ENCODE results near the gene RPTOR. TPM values are rescaled to one million over a fixed set of nuclear protein-coding genes. Genes with fewer than 3 reads are reported as not detected.

Gene RPTOR
- total RNA-seq, 3 donors from 2014 or later, result 21.4 to 27.5 (median 23.6) TPM

- Histone ChIP-seq H3K4me1 (no peaks in the 10 kb centered on the region), H3K27ac (no peak overlapping the region), H3K36me3 (no peaks in the 10 kb centered on the region), H3K4me3 (no peak overlapping the region), H3K9me3 (no peaks in the 10 kb centered on the region), H3K27me3 (no peaks in the 10 kb centered on the region)
- peak in 1 of 2 donors; percentile 46 for DNase-seq (ENCODE audit: low spot score in 2 of 2)
- intact Hi-C loops (cut with DNase I; ENCODE audit: low total_unique reads), result no loop called here
- TF ChIP-seq, protein P1, sequence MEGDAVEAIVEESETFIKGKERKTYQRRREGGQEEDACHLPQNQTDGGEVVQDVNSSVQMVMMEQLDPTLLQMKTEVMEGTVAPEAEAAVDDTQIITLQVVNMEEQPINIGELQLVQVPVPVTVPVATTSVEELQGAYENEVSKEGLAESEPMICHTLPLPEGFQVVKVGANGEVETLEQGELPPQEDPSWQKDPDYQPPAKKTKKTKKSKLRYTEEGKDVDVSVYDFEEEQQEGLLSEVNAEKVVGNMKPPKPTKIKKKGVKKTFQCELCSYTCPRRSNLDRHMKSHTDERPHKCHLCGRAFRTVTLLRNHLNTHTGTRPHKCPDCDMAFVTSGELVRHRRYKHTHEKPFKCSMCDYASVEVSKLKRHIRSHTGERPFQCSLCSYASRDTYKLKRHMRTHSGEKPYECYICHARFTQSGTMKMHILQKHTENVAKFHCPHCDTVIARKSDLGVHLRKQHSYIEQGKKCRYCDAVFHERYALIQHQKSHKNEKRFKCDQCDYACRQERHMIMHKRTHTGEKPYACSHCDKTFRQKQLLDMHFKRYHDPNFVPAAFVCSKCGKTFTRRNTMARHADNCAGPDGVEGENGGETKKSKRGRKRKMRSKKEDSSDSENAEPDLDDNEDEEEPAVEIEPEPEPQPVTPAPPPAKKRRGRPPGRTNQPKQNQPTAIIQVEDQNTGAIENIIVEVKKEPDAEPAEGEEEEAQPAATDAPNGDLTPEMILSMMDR (IDR thresholded peaks at IDR 0.05), result no peak
- TF ChIP-seq POLR2AphosphoS5 (IDR thresholded peaks at IDR 0.05), result no peak
- TF ChIP-seq POLR2A (IDR thresholded peaks at IDR 0.05), result no peak
Measured at GRCh38 chr17:80822021-80822699, 277.5 kb downstream of the RPTOR start.

- intact Hi-C loops (cut with DNase I; ENCODE audit: low total_unique reads), result no loop called here
- H3K36me3 ChIP-seq, result no peaks in the 10 kb centered on the region
- H3K27ac ChIP-seq, result no peak overlapping the region
Measured at GRCh38 chr17:80822700-80823410, 278.2 kb downstream of the RPTOR start.

DNA sequence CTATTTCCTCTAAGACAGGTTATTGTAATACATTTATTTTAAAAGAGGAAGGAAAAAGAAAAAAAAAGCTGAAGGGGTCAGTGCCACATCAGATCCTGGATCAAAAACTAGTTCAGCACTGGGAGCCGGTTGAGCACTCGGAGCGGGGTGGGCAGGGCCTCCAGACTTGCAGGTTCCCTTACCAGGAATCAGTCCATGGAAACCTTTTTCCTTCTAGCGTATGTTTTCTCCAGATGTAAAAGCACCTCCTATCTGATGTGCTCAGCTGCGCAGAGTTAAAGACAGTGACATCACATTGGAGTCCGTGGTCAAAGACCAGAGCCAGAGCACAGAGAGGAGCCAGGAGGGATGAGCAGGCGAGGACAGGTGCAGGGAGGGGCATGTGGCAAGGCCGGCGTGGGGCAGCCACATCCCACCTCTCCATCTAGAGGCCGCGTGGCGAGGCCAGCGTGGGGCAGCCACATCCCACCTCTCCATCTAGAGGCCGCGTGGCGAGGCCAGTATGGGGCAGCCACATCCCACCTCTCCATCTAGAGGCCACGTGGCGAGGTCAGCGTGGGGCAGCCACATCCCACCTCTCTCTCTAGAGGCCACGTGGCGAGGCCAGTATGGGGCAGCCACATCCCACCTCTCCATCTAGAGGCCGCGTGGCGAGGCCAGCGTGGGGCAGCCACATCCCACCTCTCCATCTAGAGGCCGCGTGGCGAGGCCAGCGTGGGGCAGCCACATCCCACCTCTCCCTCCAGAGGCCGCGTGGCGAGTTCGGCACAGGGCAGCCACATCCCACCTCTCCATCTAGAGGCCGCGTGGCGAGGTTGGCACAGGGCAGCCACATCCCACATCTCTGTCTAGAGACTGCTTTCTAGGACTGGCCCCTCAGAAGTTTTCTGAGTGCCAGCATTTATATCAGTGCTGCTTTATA lies 280.2 kb downstream of the RPTOR start:
- intact Hi-C loops (cut with DNase I; ENCODE audit: low total_unique reads), result no loop called here
- no peaks in the 10 kb centered on the region for H3K36me3 ChIP-seq
- TF ChIP-seq POLR2AphosphoS5 (IDR thresholded peaks at IDR 0.05), result no peak
- TF ChIP-seq, protein P1 (IDR thresholded peaks at IDR 0.05), result no peak
- no peak for TF ChIP-seq POLR2A (IDR thresholded peaks at IDR 0.05)

More at GRCh38 chr17:80822700-80823410, 278.2 kb downstream of the RPTOR start:
- no peaks in the 10 kb centered on the region for H3K27me3 ChIP-seq
- H3K9me3 ChIP-seq, result no peaks in the 10 kb centered on the region
- TF ChIP-seq, protein P1 (IDR thresholded peaks at IDR 0.05), result no peak
- TF ChIP-seq POLR2A (IDR thresholded peaks at IDR 0.05), result no peak
- TF ChIP-seq POLR2AphosphoS5 (IDR thresholded peaks at IDR 0.05), result no peak
- peak in 1 of 2 donors; percentile 35 for DNase-seq (ENCODE audit: low spot score in 2 of 2)
- H3K4me3 ChIP-seq, result no peak overlapping the region
- no peaks in the 10 kb centered on the region for H3K4me1 ChIP-seq

DNA sequence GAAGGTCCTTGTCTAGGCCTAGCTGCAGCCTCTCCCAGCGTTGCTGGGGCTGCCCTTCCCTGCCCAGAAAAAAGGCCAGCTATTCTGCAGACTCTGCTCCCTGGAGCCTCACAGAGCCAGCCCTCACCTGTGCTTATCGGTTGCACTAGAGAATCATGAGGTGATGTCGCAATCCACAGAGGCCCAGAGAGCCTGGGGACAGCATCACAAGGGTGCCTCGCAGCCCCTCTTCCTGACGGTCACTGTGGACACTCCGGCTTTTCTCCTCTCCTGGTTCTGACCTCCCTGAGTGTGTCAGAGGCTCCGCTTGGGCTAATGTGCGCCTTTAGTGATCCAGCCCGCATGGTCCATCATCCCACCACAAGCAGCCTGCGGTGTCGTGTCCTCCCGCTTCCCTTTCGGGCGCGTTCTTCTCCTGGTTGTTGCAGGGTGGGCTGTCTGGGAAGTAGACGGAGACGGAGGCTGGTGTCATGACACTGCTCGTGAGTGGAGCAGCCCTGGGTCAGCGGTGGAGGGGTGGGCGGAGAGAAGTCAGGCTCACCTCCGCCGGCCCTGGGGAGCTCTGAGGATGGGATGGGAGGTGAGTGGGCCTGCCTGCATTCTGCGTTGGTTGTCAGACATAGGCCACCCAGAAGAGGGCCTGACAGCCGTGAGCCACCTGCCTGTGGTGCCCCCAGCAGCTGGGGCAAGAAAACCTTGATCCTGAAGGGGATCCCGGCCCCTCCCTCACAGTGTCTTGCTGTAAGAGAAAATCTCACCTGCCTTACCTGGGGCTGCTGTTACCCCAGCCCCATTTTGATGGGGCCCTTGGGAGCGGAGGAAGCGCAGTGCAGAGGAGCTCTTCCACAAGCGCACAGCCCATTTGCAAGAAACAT lies 281.1 kb downstream of the RPTOR start:
- Histone ChIP-seq H3K36me3 (no peaks in the 10 kb centered on the region), H3K4me3 (no peak overlapping the region), H3K27ac (peak overlapping the region in 1 of 2 donors; percentile 71), H3K4me1 (no peaks in the 10 kb centered on the region), H3K27me3 (no peaks in the 10 kb centered on the region), H3K9me3 (no peaks in the 10 kb centered on the region)
- intact Hi-C loops (cut with DNase I; ENCODE audit: low total_unique reads), result no loop called here
- TF ChIP-seq POLR2A (IDR thresholded peaks at IDR 0.05) (no peak), POLR2AphosphoS5 (IDR thresholded peaks at IDR 0.05) (no peak)
- TF ChIP-seq, protein P1 (IDR thresholded peaks at IDR 0.05), result no peak
- peak in 1 of 2 donors; percentile 35 for DNase-seq (ENCODE audit: low spot score in 2 of 2)

More for the DNA sequence above, 280.2 kb downstream of the RPTOR start:
- peak in 1 of 2 donors; percentile 17 for DNase-seq (ENCODE audit: low spot score in 2 of 2)
- H3K4me1 ChIP-seq, result no peaks in the 10 kb centered on the region
- H3K27me3 ChIP-seq, result no peaks in the 10 kb centered on the region
- no peak overlapping the region for H3K4me3 ChIP-seq
- H3K27ac ChIP-seq, result no peak overlapping the region
- no peaks in the 10 kb centered on the region for H3K9me3 ChIP-seq
